Stimulated activated CD8-positive, alpha-beta memory T cell treated with anti-CD3 and anti-CD28 coated beads, Interleukin-2, amount 100 ng/mL, for 1 hour (primary cell): Measurements from ENCODE around the gene ATP6V1C2.
"Not testable (repeated sequence)": the region's sequence is repeated elsewhere in the genome, so short reads cannot be mapped to it uniquely, and the experiment has no call there.

ENCODE experiments used
- DNase-seq, 2 donors: peaks; one replicate each; pipeline ENCODE4 v3.0.0-alpha.2; 2020; ENCODE audit warnings: low read depth in 2 of 2

ATP6V1C2 gene

GRCh38 chr2:10768063-10768507 is 46.7 kb downstream of the ATP6V1C2 start:
- no peak for DNase-seq

GRCh38 chr2:10770956-10771750 is 49.7 kb downstream of the ATP6V1C2 start:
- DNase-seq: no peak

- no peak for DNase-seq
These were observed 50.4 kb downstream of the ATP6V1C2 start for GRCh38 chr2:10771786-10772185.

GRCh38 chr2:10772201-10772867 is 50.9 kb downstream of the ATP6V1C2 start:
- no peak for DNase-seq

- DNase-seq: no peak
These were observed 51.4 kb downstream of the ATP6V1C2 start for GRCh38 chr2:10772868-10773215.

GRCh38 chr2:10773821-10774341 is 52.5 kb downstream of the ATP6V1C2 start:
- no peak for DNase-seq

GRCh38 chr2:10774394-10774793 is 53.0 kb downstream of the ATP6V1C2 start:
- no peak for DNase-seq

GRCh38 chr2:10775021-10775780 is 53.8 kb downstream of the ATP6V1C2 start:
- no peak for DNase-seq

- DNase-seq: no peak
These were observed 54.4 kb downstream of the ATP6V1C2 start for GRCh38 chr2:10775831-10776230.

GRCh38 chr2:10776231-10776977 is 55.0 kb downstream of the ATP6V1C2 start:
- DNase-seq: no peak

GRCh38 chr2:10777111-10777841 is 55.8 kb downstream of the ATP6V1C2 start:
- no peak for DNase-seq

GRCh38 chr2:10777842-10778723 is 56.7 kb downstream of the ATP6V1C2 start:
- no peak for DNase-seq

GRCh38 chr2:10778724-10779115 is 57.3 kb downstream of the ATP6V1C2 start:
- no peak for DNase-seq

- DNase-seq: no peak
These were observed 58.5 kb downstream of the ATP6V1C2 start for GRCh38 chr2:10779776-10780490.

GRCh38 chr2:10780491-10780820 is 59.0 kb downstream of the ATP6V1C2 start:
- no peak for DNase-seq

- not testable (repeated sequence) for DNase-seq
These were observed 59.4 kb downstream of the ATP6V1C2 start for GRCh38 chr2:10780821-10781220.

GRCh38 chr2:10781746-10782145 is 60.3 kb downstream of the ATP6V1C2 start:
- DNase-seq: no peak

GRCh38 chr2:10783421-10783820 is 62.0 kb downstream of the ATP6V1C2 start:
- DNase-seq: no peak

GRCh38 chr2:10784719-10785118 is 63.3 kb downstream of the ATP6V1C2 start:
- no peak for DNase-seq
